ENCODE data around the gene MAPK4. TPM values are rescaled to one million over a fixed set of nuclear protein-coding genes. Genes with fewer than 3 reads are reported as not detected.

MAPK4 gene
- total and polyA plus RNA-seq, 12 donors, result 7.5 to 86.9 (median 37.1) TPM

GRCh38 chr18:50737127-50737526 lies 177.2 kb downstream of the MAPK4 start:
- Histone ChIP-seq H3K9me3 (no peaks in the 10 kb centered on the region), H3K36me3 (no peaks in the 10 kb centered on the region), H3K4me1 (no peaks in the 10 kb centered on the region), H3K27me3 (peaks cover 0 to 10% (median 0%) of the 10 kb centered on the region in 7 donors), H3K27ac (no peak overlapping the region), H3K4me3 (no peak overlapping the region)
- TF ChIP-seq CTCF (IDR thresholded peaks at IDR 0.05), result no peak
- DNase-seq (no peak), ATAC-seq (no peak)
- intact Hi-C loops (cut with DNase I), result no loop called here
- WGBS, 2 donors, result 28 to 33% methylated on average over 3 of the region's 3 CpGs

- 66 to 76% methylated on average over 7 of the region's 7 CpGs for WGBS, 2 donors
- TF ChIP-seq CTCF (IDR thresholded peaks at IDR 0.05), result no peak
- H3K4me3 ChIP-seq, result no peak overlapping the region
- intact Hi-C loops (cut with DNase I), result no loop called here
- ATAC-seq (no peak), DNase-seq (no peak)
- no peak overlapping the region for H3K27ac ChIP-seq
- H3K9me3 ChIP-seq, result peaks cover 0 to 7% (median 0%) of the 10 kb centered on the region in 11 donors
- H3K27me3 ChIP-seq, result peaks cover 0 to 10% (median 0%) of the 10 kb centered on the region in 7 donors
- H3K4me1 ChIP-seq, result no peaks in the 10 kb centered on the region
- H3K36me3 ChIP-seq, result no peaks in the 10 kb centered on the region
These were observed 178.3 kb downstream of the MAPK4 start for GRCh38 chr18:50738098-50738757.

GRCh38 chr18:50742952-50743351 lies 183.1 kb downstream of the MAPK4 start:
- Histone ChIP-seq H3K36me3 (no peaks in the 10 kb centered on the region), H3K4me1 (no peaks in the 10 kb centered on the region), H3K4me3 (no peak overlapping the region), H3K9me3 (peaks cover 0 to 10% (median 0%) of the 10 kb centered on the region in 11 donors), H3K27ac (no peak overlapping the region), H3K27me3 (peaks cover 0 to 4% (median 0%) of the 10 kb centered on the region in 7 donors)
- ATAC-seq, result no peak
- no peak for TF ChIP-seq CTCF (IDR thresholded peaks at IDR 0.05)
- intact Hi-C loops (cut with DNase I), result no loop called here
- no peak for DNase-seq

- Histone ChIP-seq H3K4me1 (no peaks in the 10 kb centered on the region), H3K36me3 (no peaks in the 10 kb centered on the region), H3K27ac (no peak overlapping the region), H3K9me3 (peaks cover 0 to 17% (median 0%) of the 10 kb centered on the region in 11 donors), H3K27me3 (peaks cover 0 to 4% (median 0%) of the 10 kb centered on the region in 7 donors), H3K4me3 (no peak overlapping the region)
- no peak for DNase-seq
- WGBS, 2 donors, result 84 to 87% methylated on average over 4 of the region's 4 CpGs
- no peak for ATAC-seq
- intact Hi-C loops (cut with DNase I), result no loop called here
- no peak for TF ChIP-seq CTCF (IDR thresholded peaks at IDR 0.05)
These were observed 184.4 kb downstream of the MAPK4 start for GRCh38 chr18:50744253-50744652.
